OCI-LY7 (cell line): ENCODE results near the gene MICALL2. TPM values are rescaled to one million over a fixed set of nuclear protein-coding genes. Genes with fewer than 3 reads are reported as not detected.

Experiments
- BruUV-seq: library from RNA; stranded (reverse); fragments of 400-500 nt; replicated peaks from 2 replicates; lab custom pipeline; 2021; lab: Mats Ljungman, UMichigan
- CTCF ChIA-PET: fragments of 300-600 bp; sonication (Branson Sonifier 250); formaldehyde crosslinking; loops from one replicate; lab custom pipeline; 2022; ENCODE audit warnings: antibody characterized with exemption; ENCODE audit not compliant: unreplicated experiment; lab: Charles Lee
- POLR2A ChIA-PET: fragments of 300-600 bp; sonication (Branson Sonifier 250); formaldehyde crosslinking; loops from one replicate; lab custom pipeline; 2022; ENCODE audit warnings: antibody characterized with exemption; lab: Charles Lee
- DNase-seq: peaks from one replicate; pipeline ENCODE4 v3.0.0-alpha.2; 2015; ENCODE audit warnings: low spot score
- H2AFZ ChIP-seq: fragments of 200-600 bp; sonication (generic), shearing (Covaris generic); 2 replicates; pipeline ENCODE4 v1.6.1; 2014; ENCODE audit warnings: mild to moderate bottlenecking, antibody characterized with exemption, low read length, moderate library complexity
- H3K27ac ChIP-seq: fragments of 200-600 bp; sonication (generic); 2 replicates; pipeline ENCODE4 v1.5.1; 2014; ENCODE audit warnings: mixed run types, low read depth, mild to moderate bottlenecking, moderate library complexity, low read length, inconsistent platforms; ENCODE audit not compliant: poor library complexity, severe bottlenecking
- H3K36me3 ChIP-seq: fragments of 200-600 bp; sonication (generic); 2 replicates; pipeline ENCODE4 v1.6.1; 2014; ENCODE audit warnings: mild to moderate bottlenecking, antibody characterized with exemption, low read length, moderate library complexity, mixed read lengths; ENCODE audit not compliant: insufficient read depth
- H3K4me1 ChIP-seq: fragments of 200-600 bp; sonication (generic); 2 replicates; pipeline ENCODE4 v1.5.1; 2014; ENCODE audit warnings: mild to moderate bottlenecking, low read length; ENCODE audit not compliant: insufficient read depth, poor library complexity, severe bottlenecking
- H3K4me2 ChIP-seq: fragments of 200-600 bp; sonication (generic); 2 replicates; pipeline ENCODE4 v1.6.1; 2014; ENCODE audit warnings: mild to moderate bottlenecking, low read length
- H3K4me3 ChIP-seq: fragments of 200-600 bp; sonication (generic); 2 replicates; pipeline ENCODE4 v1.5.1; 2014; ENCODE audit warnings: mild to moderate bottlenecking, low read depth, low read length; ENCODE audit not compliant: poor library complexity, severe bottlenecking
- H3K79me2 ChIP-seq: fragments of 200-600 bp; sonication (generic); 2 replicates; pipeline ENCODE4 v1.6.1; 2016; ENCODE audit warnings: low read depth, mild to moderate bottlenecking, low read length, moderate library complexity, mixed read lengths; ENCODE audit not compliant: insufficient read depth
- H3K9me2 ChIP-seq: fragments of 200-600 bp; sonication (generic); 2 replicates; pipeline ENCODE4 v1.6.1; 2016; ENCODE audit warnings: mild to moderate bottlenecking, low read length, mixed read lengths; ENCODE audit not compliant: insufficient read depth
- H3K9me3 ChIP-seq: fragments of 200-600 bp; sonication (generic); 2 replicates; pipeline ENCODE4 v1.6.1; 2014; ENCODE audit warnings: mild to moderate bottlenecking, mixed run types, low read length, mixed read lengths
- H4K20me1 ChIP-seq: fragments of 200-600 bp; sonication (generic); 2 replicates; pipeline ENCODE4 v1.6.1; 2014; ENCODE audit warnings: mild to moderate bottlenecking, antibody characterized with exemption, low read length, moderate library complexity, mixed read lengths; ENCODE audit not compliant: insufficient read depth
- EZH2phosphoT487 ChIP-seq: fragments of 200-600 bp; sonication (generic); IDR thresholded peaks from 2 replicates; pipeline ENCODE4 v1.6.1; 2018; ENCODE audit warnings: low read depth, borderline replicate concordance, mild to moderate bottlenecking, mixed run types, antibody characterized with exemption, low read length, moderate library complexity, mixed read lengths
- intact Hi-C: fragments of 100-400 bp; cut with micrococcal nuclease; formaldehyde crosslinking; loops from one replicate; pipeline ENCODE4 v1.10.0; 2022; ENCODE audit not compliant: unreplicated experiment
- total RNA-seq, 2 experiments: library from RNA; depleted of rRNA in 1 of 2; stranded (reverse); fragments of >200 nt in 1 of 2; shearing (Covaris generic) in 1 of 2; gene quantifications; 2 replicates each; pipeline ENCODE4 v1.2.3, GENCODE V29; 2014 to 2022
- TF ChIP-seq, protein P1 (sequence below): fragments of 200-600 bp; sonication (generic); conservative IDR thresholded peaks from 2 replicates; pipeline ENCODE4 v1.5.1; 2014; ENCODE audit warnings: mild to moderate bottlenecking, antibody characterized with exemption, low read length, moderate library complexity, mixed read lengths

The MICALL2 gene
- total RNA-seq, 2 experiments from 2014 or later: 1.4 to 4.5 TPM

- H3K79me2 ChIP-seq: peaks cover 18% of the 10 kb centered on the region
- no peak for TF ChIP-seq EZH2phosphoT487
- TF ChIP-seq, protein P1, sequence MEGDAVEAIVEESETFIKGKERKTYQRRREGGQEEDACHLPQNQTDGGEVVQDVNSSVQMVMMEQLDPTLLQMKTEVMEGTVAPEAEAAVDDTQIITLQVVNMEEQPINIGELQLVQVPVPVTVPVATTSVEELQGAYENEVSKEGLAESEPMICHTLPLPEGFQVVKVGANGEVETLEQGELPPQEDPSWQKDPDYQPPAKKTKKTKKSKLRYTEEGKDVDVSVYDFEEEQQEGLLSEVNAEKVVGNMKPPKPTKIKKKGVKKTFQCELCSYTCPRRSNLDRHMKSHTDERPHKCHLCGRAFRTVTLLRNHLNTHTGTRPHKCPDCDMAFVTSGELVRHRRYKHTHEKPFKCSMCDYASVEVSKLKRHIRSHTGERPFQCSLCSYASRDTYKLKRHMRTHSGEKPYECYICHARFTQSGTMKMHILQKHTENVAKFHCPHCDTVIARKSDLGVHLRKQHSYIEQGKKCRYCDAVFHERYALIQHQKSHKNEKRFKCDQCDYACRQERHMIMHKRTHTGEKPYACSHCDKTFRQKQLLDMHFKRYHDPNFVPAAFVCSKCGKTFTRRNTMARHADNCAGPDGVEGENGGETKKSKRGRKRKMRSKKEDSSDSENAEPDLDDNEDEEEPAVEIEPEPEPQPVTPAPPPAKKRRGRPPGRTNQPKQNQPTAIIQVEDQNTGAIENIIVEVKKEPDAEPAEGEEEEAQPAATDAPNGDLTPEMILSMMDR: no peak
- H3K27ac ChIP-seq: no peak overlapping the region
- DNase-seq: no peak
- POLR2A ChIA-PET: no interaction called here
- BruUV-seq: no TSS peak
- H3K4me2 ChIP-seq: no peak overlapping the region
- peaks cover 5% of the 10 kb centered on the region; the same call in 1 of the 2 replicates for H4K20me1 ChIP-seq
- no peaks in the 10 kb centered on the region for H3K9me3 ChIP-seq
- H3K4me3 ChIP-seq: no peak overlapping the region
- H3K36me3 ChIP-seq: peaks cover 90% of the 10 kb centered on the region
- peaks cover 13% of the 10 kb centered on the region for H3K4me1 ChIP-seq
- no peaks in the 10 kb centered on the region for H3K9me2 ChIP-seq
- CTCF ChIA-PET: no interaction called here
- H2AFZ ChIP-seq: no peak overlapping the region
- intact Hi-C loops: no loop called here
These were observed 39.4 kb upstream of the MICALL2 start for GRCh38 chr7:1498370-1499305.

- no TSS peak for BruUV-seq
These were observed 38.1 kb upstream of the MICALL2 start for GRCh38 chr7:1497293-1497927.

More at GRCh38 chr7:1497293-1497927, 38.1 kb upstream of the MICALL2 start:
- Histone ChIP-seq H3K4me1 (peaks cover under 1% of the 10 kb centered on the region), H3K4me3 (no peak overlapping the region), H3K36me3 (peaks cover 82% of the 10 kb centered on the region), H3K9me3 (no peaks in the 10 kb centered on the region), H3K4me2 (no peak overlapping the region), H4K20me1 (no peaks in the 10 kb centered on the region), H3K27ac (no peak overlapping the region), H3K9me2 (no peaks in the 10 kb centered on the region), H3K79me2 (peaks cover 5% of the 10 kb centered on the region; the same call in 1 of the 2 replicates), H2AFZ (no peak overlapping the region)
- intact Hi-C loops: no loop called here
- CTCF ChIA-PET: no interaction called here
- POLR2A ChIA-PET: no interaction called here
- DNase-seq: no peak
- TF ChIP-seq, protein P1: no peak
- TF ChIP-seq EZH2phosphoT487: no peak
